NCI-H1092 (cell line): Measurements from ENCODE around the gene PNMA8C.

Source experiments
- DNase-seq: peaks from one replicate; lab custom pipeline; 2025; lab: John Stamatoyannopoulos, UW

PNMA8C gene

DNA sequence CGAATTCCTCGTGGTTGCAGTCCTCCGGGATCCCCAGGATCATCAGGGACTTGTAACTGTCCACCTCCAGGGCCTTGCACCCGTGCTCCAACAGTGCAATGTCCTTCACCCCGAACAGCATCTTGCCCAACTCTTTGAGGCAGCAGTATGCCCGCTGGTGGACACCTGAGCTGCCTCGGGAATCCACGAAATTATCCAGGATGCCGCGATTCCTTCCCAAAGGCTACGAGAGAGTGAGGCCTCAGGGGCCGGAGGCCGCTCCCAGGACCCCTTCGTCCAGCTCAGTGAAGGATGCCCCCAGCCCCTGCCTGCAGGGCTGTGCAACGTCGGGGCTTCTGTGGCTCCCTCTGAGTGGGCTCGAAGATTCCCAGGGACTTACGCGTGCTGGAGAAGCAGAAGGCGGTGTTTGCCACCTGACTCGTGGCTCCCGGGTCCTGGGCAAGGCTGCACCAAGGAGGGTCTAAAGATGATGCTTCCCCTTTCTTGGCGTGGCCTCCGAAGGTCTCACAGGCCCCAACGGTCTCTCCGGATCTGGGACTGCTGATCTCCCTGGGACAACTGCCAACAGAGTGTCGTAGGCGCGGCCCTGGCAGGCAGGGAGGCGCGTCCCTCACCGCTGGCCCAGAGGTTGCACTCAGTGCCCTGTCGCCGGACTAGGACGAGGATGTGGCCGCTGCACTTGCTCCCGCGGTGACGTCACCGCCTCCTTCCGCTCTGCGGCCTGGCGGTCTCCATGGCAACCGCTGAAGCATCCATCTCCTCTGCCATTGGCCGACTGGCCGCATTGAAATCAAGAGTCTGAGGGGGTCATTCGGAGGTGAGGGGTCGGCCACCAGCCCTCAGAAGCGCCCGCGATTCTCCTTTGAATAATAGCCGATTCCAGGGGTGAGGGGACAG is at the start of gene PNMA8C:
Gene PNMA8C, minus strand, starts transcription at position 698 of the 897 bp plus-strand sequence. Its CDS starts 577 bp downstream, at position 121.
- DNase-seq = peak; percentile 23

DNA sequence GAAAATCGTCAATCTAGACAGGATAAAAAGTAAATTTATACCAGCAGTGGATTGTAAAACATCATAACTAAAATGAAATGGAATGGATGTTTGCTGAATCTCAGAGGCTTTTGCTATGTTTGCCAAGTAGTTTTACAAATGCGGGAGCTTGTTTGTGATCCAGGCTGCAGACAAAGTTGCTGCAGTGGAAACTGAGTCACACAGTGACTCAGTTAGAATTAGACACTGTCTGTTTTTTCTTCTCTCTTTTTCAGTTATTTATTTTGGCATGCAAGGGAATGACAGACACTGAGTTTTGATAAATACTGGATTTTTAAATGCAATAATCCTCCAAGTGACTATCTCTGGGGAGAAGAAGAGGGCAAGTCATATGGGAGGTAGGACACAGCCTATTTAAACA is 47.2 kb upstream of the PNMA8C start:
- DNase-seq = no peak

DNA sequence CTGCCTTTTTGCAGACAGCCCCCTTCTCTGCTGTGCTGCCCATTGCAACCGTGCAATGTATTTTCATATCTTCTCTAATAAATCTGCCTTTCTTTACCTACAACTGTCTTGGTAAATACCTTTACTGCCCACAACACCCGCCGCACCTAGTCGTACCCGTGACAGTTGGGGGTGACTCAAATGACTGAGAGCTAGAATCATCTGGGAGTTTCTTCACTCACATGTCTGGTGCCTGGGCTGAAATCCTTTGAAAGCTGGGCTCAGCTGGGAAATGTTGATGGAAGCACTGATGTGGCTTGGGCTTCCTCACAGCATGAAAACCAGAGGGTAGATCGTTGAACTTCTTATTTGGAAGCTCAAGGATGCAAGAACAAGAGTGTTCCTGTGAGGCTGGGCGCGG is 45.5 kb upstream of the PNMA8C start:
- no peak for DNase-seq

DNA sequence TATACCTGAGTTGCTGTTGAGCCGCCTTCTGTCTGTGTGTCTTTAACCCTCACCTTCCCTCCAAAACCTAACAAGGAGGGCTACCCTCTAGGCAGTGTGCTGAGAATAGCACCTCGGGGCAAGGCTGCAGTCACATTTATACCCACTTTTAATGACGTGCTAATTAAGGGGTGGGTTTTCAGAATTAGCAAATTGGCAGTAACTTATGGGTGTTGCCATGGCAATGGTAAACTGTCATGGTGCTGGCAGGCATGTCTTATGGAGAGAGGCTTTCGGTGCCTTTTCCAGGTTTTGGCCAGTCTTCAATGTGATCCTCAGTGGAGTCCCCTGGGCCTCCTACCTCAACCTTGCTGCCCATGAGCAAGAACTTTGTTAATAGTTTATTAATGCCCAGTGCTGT is 43.9 kb upstream of the PNMA8C start:
- no peak for DNase-seq

DNA sequence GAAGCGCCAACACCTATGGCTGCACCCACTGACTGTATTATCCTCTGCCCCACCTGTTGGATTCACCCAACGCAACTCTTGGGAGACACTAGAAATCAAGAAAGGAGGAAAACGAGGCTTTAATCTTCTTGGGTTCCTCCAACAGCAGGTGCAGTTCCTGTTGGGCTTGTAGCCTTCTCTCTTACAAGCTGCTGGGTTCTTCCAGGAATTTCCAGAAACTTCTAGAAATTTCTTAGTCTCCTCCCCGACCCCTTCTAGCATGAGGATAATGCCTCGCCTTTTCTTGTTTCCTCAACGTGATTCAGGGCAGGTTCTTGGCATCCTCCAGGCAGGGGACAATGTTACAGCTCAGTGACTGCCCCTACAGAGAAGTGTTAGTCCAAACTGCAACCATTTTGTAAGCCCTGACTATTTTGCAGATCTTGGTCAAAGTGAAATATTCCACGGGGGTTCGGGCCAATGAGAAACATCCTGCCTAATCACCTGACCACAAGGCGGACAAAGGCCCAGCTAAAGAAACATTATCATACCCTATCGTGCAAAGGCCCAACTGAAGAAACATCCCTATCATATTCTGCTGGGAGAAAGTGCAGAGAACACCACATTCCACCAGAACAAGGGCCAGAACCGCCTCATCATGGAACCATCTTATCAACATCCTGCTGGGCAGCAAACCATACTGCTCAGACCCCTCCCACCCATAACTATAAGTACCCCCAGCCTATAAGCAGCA is 43.2 kb upstream of the PNMA8C start:
- no peak for DNase-seq

DNA sequence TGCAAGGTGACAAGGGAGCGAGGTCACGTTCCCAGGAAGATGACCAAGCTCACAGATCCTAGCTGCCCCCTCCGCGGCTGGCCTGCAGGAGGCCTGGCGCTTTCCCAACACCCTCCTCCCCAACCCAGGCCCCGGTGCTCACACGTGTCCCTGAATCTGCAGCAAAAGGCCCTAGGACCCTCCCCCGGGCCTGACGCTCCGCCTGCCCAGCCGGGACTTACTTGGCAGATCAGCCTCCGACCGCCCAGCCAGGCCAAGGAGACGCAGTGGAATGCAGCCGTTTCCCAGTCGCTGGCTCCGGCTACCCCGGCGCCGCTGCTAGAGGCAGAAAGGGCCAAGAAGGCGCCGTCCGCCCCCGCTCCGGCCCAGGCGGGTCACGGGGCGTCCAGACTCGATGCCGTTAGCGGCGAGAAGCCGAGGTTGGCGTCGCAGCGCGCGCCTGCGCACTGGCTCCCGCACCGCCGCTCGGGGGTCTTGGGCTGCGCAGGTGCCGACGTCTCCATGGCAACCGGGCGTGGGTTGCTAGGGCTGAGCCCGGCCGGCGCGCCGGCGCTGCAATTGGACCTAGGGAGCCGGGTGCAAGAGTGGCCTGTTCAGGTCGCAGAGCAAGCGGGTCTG is 42.5 kb upstream of the PNMA8C start, which contains the start of gene PNMA8A:
Gene PNMA8A, minus strand, starts transcription at position 448 of the 618 bp plus-strand sequence. CDS start 528 bp downstream, outside the sequence.
- DNase-seq = peak; percentile 89

DNA sequence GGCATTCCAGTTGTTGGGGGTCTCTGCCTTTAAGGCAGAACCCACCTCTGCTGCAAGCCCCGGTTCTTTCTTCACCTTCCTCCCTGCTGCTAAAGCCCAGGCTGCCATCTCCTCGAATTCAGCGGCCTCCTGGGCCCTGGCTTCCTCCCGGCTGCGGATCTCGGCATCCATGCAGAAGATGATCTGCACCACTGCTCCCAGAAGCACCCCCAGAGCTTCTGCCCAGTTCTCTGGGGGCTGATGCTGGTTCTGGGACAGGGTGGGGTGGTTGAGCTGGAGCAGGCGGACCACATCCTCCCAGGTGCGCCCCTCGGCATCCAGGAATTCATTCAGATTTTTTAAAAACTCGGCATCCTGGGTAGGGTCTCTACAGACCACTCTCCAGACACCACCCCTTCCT is 41.6 kb upstream of the PNMA8C start:
- no peak for DNase-seq

DNA sequence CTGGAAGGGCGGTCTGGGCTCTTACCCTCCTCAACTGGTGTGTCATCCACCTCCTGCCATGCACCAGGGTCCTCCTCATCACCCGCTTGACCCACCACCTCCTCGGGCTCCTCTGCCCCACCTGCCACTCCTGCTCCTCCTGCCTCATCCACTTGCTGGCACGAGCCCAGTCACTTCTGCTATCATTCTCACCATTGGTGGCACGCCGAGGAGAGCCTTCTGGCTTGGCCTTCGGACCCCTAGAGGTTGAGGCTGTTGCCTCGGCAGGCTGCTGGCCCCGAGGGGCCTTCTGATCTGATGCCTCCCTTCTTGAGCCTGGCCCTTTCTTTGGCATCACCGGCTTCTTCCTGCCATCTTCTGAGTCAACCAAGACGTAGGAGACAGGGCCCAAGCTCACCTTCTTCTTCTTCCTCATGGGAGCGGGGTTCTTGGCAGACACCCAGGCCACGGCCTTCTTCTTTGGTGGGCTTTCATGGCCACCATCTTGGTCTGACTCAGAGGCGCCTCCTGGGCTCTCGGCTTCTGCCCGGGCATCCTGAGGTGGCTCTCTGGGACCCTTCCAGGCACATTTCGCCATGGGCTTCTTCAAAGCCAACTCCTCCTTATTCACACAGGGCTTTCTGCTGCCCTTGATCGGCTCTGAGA is 40.9 kb upstream of the PNMA8C start:
- DNase-seq = no peak

DNA sequence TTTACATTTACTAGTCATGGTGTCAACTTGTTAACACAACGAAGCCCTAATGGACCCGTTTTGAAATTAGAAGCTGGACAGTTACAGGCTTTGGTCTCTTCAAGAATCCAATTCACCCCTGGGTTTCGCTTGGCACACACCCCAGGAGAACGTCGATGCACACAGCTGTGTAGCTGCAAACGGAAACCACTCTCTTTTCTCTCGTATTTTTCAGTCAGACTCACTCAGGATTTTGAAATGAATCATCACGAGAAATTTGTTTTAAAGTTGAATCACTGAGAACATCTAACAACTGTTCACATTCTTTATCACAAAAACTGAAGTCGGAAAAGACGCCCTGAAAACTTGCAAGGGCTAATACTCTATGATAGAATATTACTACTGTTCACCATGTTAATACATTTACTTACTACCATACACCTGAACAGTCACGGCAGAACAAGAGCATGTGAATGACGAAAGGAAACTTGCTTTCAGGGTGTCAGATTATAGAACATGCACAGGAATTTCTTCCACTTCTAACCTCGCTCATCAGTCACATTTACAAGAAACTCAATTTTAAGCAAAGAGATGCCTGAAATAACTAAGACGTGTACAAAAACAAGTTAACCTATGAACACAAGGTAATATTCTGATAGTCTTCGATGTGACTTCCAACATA is 37.9 kb upstream of the PNMA8C start:
- DNase-seq = no peak

DNA sequence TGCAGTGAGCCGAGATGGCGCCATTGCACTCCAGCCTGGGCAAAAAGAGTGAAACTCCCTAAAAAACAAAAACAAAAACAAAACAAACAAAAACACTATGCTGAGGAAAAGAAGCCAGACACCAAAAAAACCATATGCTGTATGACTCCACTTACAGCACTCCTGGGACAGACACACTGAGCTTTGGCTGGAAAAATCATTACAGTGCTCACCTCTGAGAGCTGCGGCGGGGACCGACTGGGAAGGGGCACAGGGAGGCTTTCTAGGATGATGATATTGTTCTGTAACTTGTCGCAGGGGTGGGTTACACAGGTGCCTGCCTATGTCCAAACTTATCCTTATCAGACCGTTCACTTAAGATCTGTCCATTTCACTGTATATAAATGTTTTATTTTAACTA is 34.8 kb upstream of the PNMA8C start:
- DNase-seq = no peak

DNA sequence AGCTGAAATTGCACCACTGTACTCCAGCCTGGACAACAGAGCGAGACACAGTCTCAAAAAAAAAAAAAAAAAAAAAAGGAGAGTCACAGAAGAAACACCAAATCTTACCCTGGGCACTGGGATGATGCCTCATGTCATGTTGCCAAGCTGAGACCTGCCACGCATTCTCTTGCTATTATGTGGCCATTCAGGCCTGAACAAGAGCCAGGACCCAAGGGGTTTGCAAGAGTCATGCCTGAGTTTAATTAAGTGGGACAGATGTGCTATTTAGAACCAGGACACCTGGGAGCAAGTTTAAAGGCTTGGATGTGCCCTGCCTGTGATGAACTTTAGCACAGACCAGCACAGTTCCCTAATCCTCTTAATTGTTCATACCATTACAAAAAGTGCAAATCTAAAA is 32.8 kb upstream of the PNMA8C start:
- no peak for DNase-seq

DNA sequence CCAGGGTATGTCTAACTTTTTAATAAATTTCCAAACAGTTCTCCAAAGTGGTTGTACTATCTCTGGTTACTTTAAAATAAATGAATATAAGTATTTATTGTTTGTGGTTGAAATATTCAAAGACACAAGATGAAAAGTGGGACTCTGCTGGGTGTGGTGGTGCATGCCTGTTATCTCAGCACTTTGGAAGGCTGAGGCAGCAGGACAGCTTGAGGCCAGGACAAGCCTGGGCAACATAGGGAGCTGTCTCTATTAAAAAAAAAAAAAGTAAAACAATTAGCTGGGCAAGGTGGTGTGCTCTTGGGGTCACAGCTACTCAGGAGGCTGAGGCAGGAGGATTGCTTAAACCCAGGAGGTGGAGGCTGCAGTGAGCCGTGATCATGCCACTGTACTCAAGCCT is 32.2 kb upstream of the PNMA8C start:
- DNase-seq = no peak

DNA sequence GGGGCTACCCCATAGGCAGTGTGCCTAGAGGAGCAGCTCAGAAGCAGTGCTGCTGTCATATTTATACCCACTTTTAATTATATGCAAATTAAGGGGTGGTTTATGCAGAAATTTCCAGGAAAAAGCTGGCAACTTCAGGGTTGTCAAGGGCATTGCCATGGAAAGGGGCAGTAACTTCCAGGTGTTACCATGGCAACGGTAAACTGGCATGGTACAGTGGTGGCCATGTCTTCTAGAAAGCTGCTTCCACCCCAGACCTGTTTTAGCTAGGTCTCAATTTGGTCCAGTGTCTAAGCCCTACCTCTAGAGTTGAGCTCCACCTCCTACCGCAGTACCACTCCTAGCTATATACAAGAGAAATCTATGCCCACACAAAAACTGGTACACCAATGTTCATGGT is 31.3 kb upstream of the PNMA8C start:
- DNase-seq = no peak

DNA sequence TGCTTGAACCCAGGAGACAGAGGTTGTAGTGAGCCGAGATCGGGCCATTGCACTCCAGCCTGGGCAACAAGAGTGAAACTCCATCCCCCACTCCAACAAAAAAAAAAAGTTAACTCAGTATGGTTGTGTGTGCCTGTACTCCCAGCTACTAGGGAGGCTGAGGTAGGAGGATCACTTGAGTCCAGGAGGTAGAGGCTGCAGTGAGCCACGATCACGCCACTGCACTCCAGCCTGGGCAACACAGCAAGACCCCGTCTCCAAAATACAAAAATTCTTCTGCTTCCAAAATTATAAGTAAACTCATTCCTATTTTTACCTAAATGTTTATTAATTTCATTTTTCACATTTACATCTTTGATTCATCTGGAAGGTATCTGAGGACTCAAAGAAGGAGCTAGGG is 28.2 kb upstream of the PNMA8C start:
- no peak for DNase-seq

DNA sequence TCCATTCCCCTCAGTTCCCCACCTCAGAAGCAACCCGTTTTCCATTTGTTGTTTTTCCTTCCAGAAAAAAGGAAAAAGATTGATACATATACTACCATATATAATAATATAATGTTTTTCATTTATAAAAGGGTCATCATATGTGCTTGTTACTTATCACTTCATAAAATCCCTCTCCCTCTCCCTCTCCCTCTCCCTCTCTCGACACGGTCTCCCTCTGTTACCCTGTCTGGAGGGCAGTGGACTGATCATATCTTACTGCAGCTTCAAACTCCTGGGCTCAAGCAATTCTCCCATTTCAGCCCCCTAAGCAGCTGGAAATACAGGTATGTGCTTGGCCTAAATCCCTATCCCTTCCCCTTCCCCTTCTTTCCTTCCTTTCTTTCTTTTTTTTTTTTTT is 25.5 kb upstream of the PNMA8C start:
- DNase-seq = no peak

DNA sequence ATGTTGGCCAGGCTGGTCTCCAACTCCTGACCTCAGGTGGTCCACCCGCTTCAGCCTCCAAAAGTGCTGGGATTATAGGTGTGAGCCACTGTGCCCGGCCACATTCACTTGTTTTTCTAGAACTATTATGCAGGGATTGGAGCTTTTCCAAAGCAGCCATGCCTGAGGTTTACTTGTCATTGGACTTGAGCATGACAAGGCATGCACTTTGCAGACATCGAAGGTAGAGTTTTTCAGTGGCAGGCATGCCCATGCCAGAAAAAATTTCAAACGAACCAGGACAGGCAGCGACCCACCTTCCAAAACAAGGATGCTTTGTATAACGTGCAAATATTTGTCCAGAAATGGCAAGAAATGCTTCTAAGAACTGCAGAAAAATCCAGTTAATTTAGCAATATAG is 24.9 kb upstream of the PNMA8C start:
- no peak for DNase-seq

DNA sequence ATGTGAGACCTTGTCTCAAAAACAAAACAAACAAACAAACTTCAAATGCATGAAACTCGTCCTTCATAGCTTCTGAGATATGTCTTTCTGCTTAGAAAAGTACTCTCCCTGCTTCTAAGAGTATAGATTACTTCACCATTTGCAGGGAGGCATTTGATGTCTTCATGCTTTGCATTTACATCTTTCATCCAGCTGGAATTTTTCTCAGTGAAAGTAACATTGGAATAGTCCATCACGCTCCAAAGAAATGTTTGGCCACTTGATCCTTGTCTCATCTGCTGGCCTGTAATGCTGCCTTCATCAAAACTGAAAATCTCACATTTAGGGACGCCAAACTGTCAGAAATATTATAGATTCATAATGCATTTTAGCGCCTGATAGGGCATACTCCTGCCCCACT is 23.4 kb upstream of the PNMA8C start:
- no peak for DNase-seq

DNA sequence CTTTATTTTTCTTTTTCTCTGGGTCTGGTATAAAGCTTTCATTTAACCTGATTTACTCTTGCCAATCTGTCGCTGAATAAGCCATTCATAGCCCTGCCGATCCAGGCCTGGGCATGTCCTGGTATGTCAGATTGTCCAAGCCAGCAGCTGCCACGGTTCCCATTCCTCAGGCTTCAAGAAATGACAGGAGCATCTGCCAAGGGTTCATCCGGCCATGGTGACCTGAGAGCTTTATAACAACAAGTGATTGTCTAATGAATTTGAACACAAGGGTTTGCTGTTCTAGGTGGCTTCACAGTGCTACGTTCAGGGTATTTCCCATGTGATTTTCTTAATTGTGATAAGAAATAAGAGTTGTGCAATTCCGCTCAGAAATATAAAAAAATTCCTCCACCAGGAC is 22.6 kb upstream of the PNMA8C start:
- DNase-seq = no peak

DNA sequence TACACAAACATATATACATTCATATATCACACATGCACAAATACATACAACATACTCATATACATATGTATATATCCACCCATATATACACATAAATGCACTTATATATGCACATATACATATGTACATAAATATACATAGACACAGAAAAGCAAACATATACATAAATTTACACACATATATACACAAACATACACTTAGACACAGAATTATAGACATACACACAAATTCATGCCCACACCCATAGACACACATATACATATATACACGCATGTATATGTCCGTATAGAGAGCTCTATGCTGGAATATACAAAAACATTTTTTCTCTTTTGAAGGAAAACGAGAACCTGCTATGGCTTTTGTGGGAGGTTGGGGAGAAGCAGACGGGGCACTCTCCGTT is 22.0 kb upstream of the PNMA8C start:
- no peak for DNase-seq

DNA sequence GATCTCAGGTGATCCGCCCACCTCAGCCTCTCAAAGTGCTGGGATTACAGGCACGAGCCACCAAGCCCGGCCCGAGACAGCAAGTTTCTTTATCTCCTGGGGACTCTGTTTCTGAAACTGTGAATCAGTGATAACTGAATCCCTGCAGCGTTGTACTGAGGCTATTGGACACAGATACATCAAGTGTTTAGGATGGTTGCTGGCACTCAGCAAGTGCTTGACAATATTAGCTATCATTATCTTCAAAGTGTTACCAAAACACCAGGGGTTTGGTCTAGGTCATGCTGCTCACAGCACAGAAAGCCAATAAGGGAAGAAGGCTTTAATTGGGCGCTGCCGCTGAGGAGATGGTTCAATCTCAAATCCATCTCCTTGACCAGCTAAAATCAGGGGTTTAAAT is 20.5 kb upstream of the PNMA8C start:
- no peak for DNase-seq

DNA sequence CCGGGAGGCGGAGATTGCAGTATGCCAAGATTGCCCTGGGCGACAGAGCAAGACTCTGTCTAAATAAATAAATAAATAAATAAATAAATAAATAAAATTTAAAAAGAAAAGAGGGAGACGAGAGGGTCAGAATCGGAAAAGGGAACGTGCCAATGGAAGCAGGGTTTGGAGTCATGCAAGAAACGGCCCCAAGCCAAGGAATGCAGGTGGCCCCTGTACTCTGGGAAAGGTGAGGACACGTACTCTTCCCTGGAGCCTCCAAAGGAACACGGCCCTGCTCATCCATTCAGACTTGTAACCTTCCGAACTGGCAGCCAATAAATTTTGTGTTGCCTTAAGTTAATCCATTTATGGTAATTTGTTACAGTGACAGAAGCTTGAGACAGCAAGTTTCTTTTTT is 19.9 kb upstream of the PNMA8C start:
- DNase-seq = no peak

DNA sequence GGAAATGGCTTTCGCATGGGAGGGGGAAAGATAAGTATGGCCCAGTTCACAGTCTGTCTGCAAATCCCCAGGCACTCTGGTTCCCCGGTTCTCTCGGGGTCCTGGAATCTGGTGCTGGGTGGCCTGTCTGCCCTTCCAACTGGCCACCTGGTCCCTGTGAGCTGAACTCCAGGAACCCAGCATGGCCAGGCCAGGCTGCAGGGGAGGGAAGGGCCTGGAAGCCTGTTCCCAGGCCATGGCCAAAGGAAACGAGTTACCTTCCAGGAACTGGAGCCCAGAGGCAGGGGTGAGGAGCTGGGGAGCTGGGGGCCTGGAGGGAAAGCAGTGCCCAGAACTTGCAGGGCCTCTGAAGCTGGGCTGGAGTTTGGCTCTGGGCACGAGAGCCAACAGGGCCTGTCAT is 19.1 kb upstream of the PNMA8C start:
- no peak for DNase-seq
